ENCODE measurements around the gene NCSTN. TPM values are rescaled to one million over a fixed set of nuclear protein-coding genes. Genes with fewer than 3 reads are reported as not detected.
A peak's percentile ranks its signal among the peaks of the same experiment; 100 is the strongest.

NCSTN gene
- total RNA-seq (10 to 100 TPM; 90.7 to 93.8 TPM), polyA plus RNA-seq (ENCODE audit: insufficient read length in 6 of 6) (100 to 1,000 TPM; 111 to 125 (median 118) TPM)
- long read RNA-seq, donor 1, transcript NCSTN-212 (2 exons, 856 nt) = minor isoform, 6 of 61 reads
- long read RNA-seq, donor 1, transcript NCSTN-201 (17 exons, 2,936 nt) = major isoform, 9 of 61 reads
- long read RNA-seq, donor 1, partial matches to known transcripts = 46 of 61 reads
- long read RNA-seq, donor 1, other reads (novel, unspliced or antisense) = 0 of 61 reads
- long read RNA-seq, donor 2, transcript NCSTN-212 (2 exons, 856 nt) = minor isoform, 6 of 47 reads
- long read RNA-seq, donor 2, transcript NCSTN-201 (17 exons, 2,936 nt) = major isoform, 7 of 47 reads
- long read RNA-seq, donor 2, partial matches to known transcripts = 34 of 47 reads
- long read RNA-seq, donor 2, other reads (novel, unspliced or antisense) = 0 of 47 reads
- long read RNA-seq, donor 3, transcript NCSTN-201 (17 exons, 2,936 nt) = major isoform, 15 of 22 reads
- long read RNA-seq, donor 3, partial matches to known transcripts = 5 of 22 reads
- long read RNA-seq, donor 3, other reads (novel, unspliced or antisense) = 0 of 22 reads
- long read RNA-seq, donor 4, transcript NCSTN-201 (17 exons, 2,936 nt) = major isoform, 5 of 6 reads
- long read RNA-seq, donor 4, partial matches to known transcripts = 1 of 6 reads
- long read RNA-seq, donor 4, other reads (novel, unspliced or antisense) = 0 of 6 reads
- long read RNA-seq, donor 5, transcript NCSTN-201 (17 exons, 2,936 nt) = major isoform, 10 of 36 reads
- long read RNA-seq, donor 5, partial matches to known transcripts = 24 of 36 reads
- long read RNA-seq, donor 5, other reads (novel, unspliced or antisense) = 0 of 36 reads
- long read RNA-seq, donor 6, transcript NCSTN-201 (17 exons, 2,936 nt) = major isoform, 11 of 51 reads
- long read RNA-seq, donor 6, partial matches to known transcripts = 39 of 51 reads
- long read RNA-seq, donor 6, other reads (novel, unspliced or antisense) = 0 of 51 reads
- long read RNA-seq, donor 7, partial matches to known transcripts = 0 of 4 reads
- long read RNA-seq, donor 7, other reads (novel, unspliced or antisense) = 0 of 4 reads
- long read RNA-seq, donor 8, transcript NCSTN-201 (17 exons, 2,936 nt) = major isoform, 7 of 31 reads
- long read RNA-seq, donor 8, partial matches to known transcripts = 21 of 31 reads
- long read RNA-seq, donor 8, other reads (novel, unspliced or antisense) = 0 of 31 reads
- long read RNA-seq, donor 9 = 0 reads
- long read RNA-seq, donor 10, partial matches to known transcripts = 1 of 3 reads
- long read RNA-seq, donor 10, other reads (novel, unspliced or antisense) = 1 of 3 reads
- long read RNA-seq, donor 11, transcript NCSTN-201 (17 exons, 2,936 nt) = major isoform, 6 of 33 reads
- long read RNA-seq, donor 11, partial matches to known transcripts = 22 of 33 reads
- long read RNA-seq, donor 11, other reads (novel, unspliced or antisense) = 0 of 33 reads
- long read RNA-seq, donor 12, transcript NCSTN-201 (17 exons, 2,936 nt) = major isoform, 8 of 46 reads
- long read RNA-seq, donor 12, partial matches to known transcripts = 36 of 46 reads
- long read RNA-seq, donor 12, other reads (novel, unspliced or antisense) = 0 of 46 reads

GRCh38 chr1:160342953-160343869 lies at the start of gene NCSTN, which contains the start of gene COPA:
Gene NCSTN (plus strand): TSS chr1:160343383. CDS start chr1:160343397, 14 bp downstream.
Gene COPA (minus strand): TSS chr1:160343250. CDS start chr1:160343170, 80 bp downstream.
- peak; percentile 93 to 96 (median 95) for DNase-seq
- no peak for TF ChIP-seq CTCF (IDR thresholded peaks at IDR 0.05)
- H3K36me3 ChIP-seq = peaks cover 0 to 49% of the 10 kb centered on the region in 2 donors
- H3K4me1 ChIP-seq = peaks cover 15 to 86% of the 10 kb centered on the region in 2 donors
- H3K27ac ChIP-seq = peak within 1 kb of the TSS; percentile 88 to 89
- H3K4me3 ChIP-seq = peak within 1 kb of the TSS; percentile 77 to 93
- ATAC-seq = peak; percentile 99
- no peaks in the 10 kb centered on the region for H3K27me3 ChIP-seq
- intact Hi-C loops (cut with DNase I) = no loop called here
- H3K9me3 ChIP-seq = no peaks in the 10 kb centered on the region

GRCh38 chr1:160296036-160296435 lies 47.1 kb upstream of the NCSTN start:
- ATAC-seq (no peak), DNase-seq (no peak)
- Histone ChIP-seq H3K4me3 (no peak overlapping the region), H3K4me1 (no peaks in the 10 kb centered on the region), H3K36me3 (peaks cover 4 to 100% of the 10 kb centered on the region in 2 donors), H3K9me3 (no peaks in the 10 kb centered on the region), H3K27ac (no peak overlapping the region), H3K27me3 (no peaks in the 10 kb centered on the region)
- intact Hi-C loops (cut with DNase I) = no loop called here
- no peak for TF ChIP-seq CTCF (IDR thresholded peaks at IDR 0.05)

- H3K36me3 ChIP-seq = peaks cover 0 to 100% of the 10 kb centered on the region in 2 donors
- no peak overlapping the region for H3K4me3 ChIP-seq
- ATAC-seq (no peak), DNase-seq (no peak)
- H3K4me1 ChIP-seq = no peaks in the 10 kb centered on the region
- no peaks in the 10 kb centered on the region for H3K27me3 ChIP-seq
- TF ChIP-seq CTCF (IDR thresholded peaks at IDR 0.05) = no peak
- H3K9me3 ChIP-seq = no peaks in the 10 kb centered on the region
- no peak overlapping the region for H3K27ac ChIP-seq
- intact Hi-C loops (cut with DNase I) = no loop called here
Measured at GRCh38 chr1:160300173-160300572, 43.0 kb upstream of the NCSTN start.
